B cell (primary cell): ENCODE results near the gene SCFD2. TPM values are rescaled to one million over a fixed set of nuclear protein-coding genes. Genes with fewer than 3 reads are reported as not detected.
"Not testable (repeated sequence)": the region's sequence is repeated elsewhere in the genome, so short reads cannot be mapped to it uniquely, and the experiment has no call there.

Source experiments
- ATAC-seq: fragments of 200-7000 bp; cut with Tn5 transposase; one replicate; pipeline ENCODE4 v1.10.0; 2021; ENCODE audit warnings: low read depth, mild to moderate bottlenecking, moderate number of reproducible peaks, moderate library complexity
- CTCF ChIA-PET: fragments of 350-600 bp; sonication (Branson Sonifier 250); formaldehyde crosslinking; loops from one replicate; lab custom pipeline; 2021; ENCODE audit warnings: antibody characterized with exemption, inconsistent platforms; lab: Charles Lee
- POLR2A ChIA-PET: fragments of 350-600 bp; sonication (Branson Sonifier 250); formaldehyde crosslinking; loops from one replicate; lab custom pipeline; 2021; ENCODE audit warnings: antibody characterized with exemption; lab: Charles Lee
- DNase-seq: peaks from one replicate; pipeline ENCODE4 v3.0.0; 2013
- H2AFZ ChIP-seq: 2 replicates; pipeline ENCODE4 v1.6.1; 2012; ENCODE audit warnings: mild to moderate bottlenecking, low read depth, low read length; ENCODE audit not compliant: insufficient read depth, poor library complexity, severe bottlenecking
- H3K27ac ChIP-seq, 2 donors: 1 replicate in 1 of 2; 2 replicates in 1 of 2; pipeline ENCODE4 v1.5.1; 2012 to 2013; ENCODE audit warnings: low read length in 2 of 2, mild to moderate bottlenecking in 2 of 2, moderate library complexity in 1 of 2
- H3K27me3 ChIP-seq, 4 experiments: fragments of 200-600 bp in 1 of 4; sonication (generic) in 1 of 4; replicated peaks in 1 of 4; 1 replicate in 2 of 4; 2 replicates in 2 of 4; pipeline versions ENCODE4 v1.6.1 to v1.7.0; 2013 to 2016; ENCODE audit warnings: low read length in 3 of 4, mild to moderate bottlenecking in 2 of 4, mixed read lengths in 1 of 4, moderate library complexity in 1 of 4; ENCODE audit not compliant: insufficient read depth in 4 of 4, control insufficient read depth in 3 of 4; ENCODE audit errors: control extremely low read depth in 1 of 4
- H3K36me3 ChIP-seq, 2 experiments: replicated peaks in 1 of 2; 1 replicate in 1 of 2; 2 replicates in 1 of 2; pipeline versions ENCODE4 v1.6.1 to v1.7.1; 2013; ENCODE audit warnings: low read length in 1 of 2; ENCODE audit not compliant: insufficient read depth in 2 of 2, control insufficient read depth in 1 of 2; ENCODE audit errors: control extremely low read depth in 1 of 2, extremely low read depth in 1 of 2
- H3K4me1 ChIP-seq, 2 donors: fragments of 200-600 bp in 1 of 2; sonication (generic) in 1 of 2; 1 replicate in 1 of 2; 2 replicates in 1 of 2; pipeline versions ENCODE4 v1.5.1 to v1.6.1; 2013 to 2017; ENCODE audit warnings: low read length in 2 of 2; ENCODE audit not compliant: control insufficient read depth in 2 of 2, insufficient read depth in 2 of 2
- H3K4me2 ChIP-seq: replicated peaks from 2 replicates; pipeline ENCODE3; 2012; ENCODE audit warnings: mild to moderate bottlenecking, low read depth, low read length; ENCODE audit not compliant: poor library complexity, severe bottlenecking
- H3K4me3 ChIP-seq, 5 experiments: fragments of 200-600 bp in 1 of 5; sonication (generic) in 1 of 5; 1 replicate in 3 of 5; 2 replicates in 2 of 5; pipeline versions ENCODE4 v1.5.1 to v1.7.0; 2011 to 2016; ENCODE audit warnings: low read length in 4 of 5, mild to moderate bottlenecking in 4 of 5, low read depth in 2 of 5, control low read depth in 1 of 5, moderate library complexity in 1 of 5; ENCODE audit not compliant: insufficient read depth in 1 of 5; ENCODE audit errors: control extremely low read depth in 1 of 5, extremely low read depth in 1 of 5
- H3K79me2 ChIP-seq: fragments of 200-600 bp; sonication (generic); one replicate; pipeline ENCODE4 v1.6.0; 2016; ENCODE audit warnings: low read length; ENCODE audit not compliant: control insufficient read depth, insufficient read depth
- H3K9ac ChIP-seq: fragments of 200-600 bp; sonication (generic); 2 replicates; pipeline ENCODE4 v1.6.1; 2017; ENCODE audit warnings: mild to moderate bottlenecking, low read length, moderate library complexity
- H3K9me3 ChIP-seq, 3 donors: one replicate each; pipeline versions ENCODE4 v1.6.1 to v1.7.1; 2013; ENCODE audit warnings: low read length in 2 of 3; ENCODE audit not compliant: control insufficient read depth in 2 of 3, insufficient read depth in 1 of 3; ENCODE audit errors: control extremely low read depth in 1 of 3
- H4K20me1 ChIP-seq: 2 replicates; pipeline ENCODE4 v1.6.0; 2012; ENCODE audit warnings: mild to moderate bottlenecking, low read length; ENCODE audit not compliant: insufficient read depth, control insufficient read depth, poor library complexity, severe bottlenecking
- H3K27ac Mint-ChIP-seq: one replicate; pipeline ENCODE4 v1.8.0; 2021; ENCODE audit warnings: mixed read lengths
- H3K27me3 Mint-ChIP-seq: one replicate; pipeline ENCODE4 v1.8.0; 2021; ENCODE audit warnings: mixed read lengths
- H3K4me1 Mint-ChIP-seq: one replicate; pipeline ENCODE4 v1.8.0; 2021; ENCODE audit warnings: mixed read lengths
- H3K4me3 Mint-ChIP-seq: one replicate; pipeline ENCODE4 v1.8.0; 2021; ENCODE audit warnings: mixed read lengths
- H3K9me3 Mint-ChIP-seq: one replicate; pipeline ENCODE4 v1.8.0; 2022; ENCODE audit warnings: mixed read lengths; ENCODE audit not compliant: insufficient read depth
- EZH2 ChIP-seq: IDR thresholded peaks from 2 replicates; pipeline ENCODE4 v1.6.1; 2012; ENCODE audit warnings: borderline replicate concordance, low read depth, mild to moderate bottlenecking, moderate library complexity, low read length; ENCODE audit not compliant: insufficient read depth, poor library complexity, severe bottlenecking
- WGBS: methylation state at CpG from one replicate; pipeline ENCODE4 v1.1.5; 2013; ENCODE audit warnings: missing lambda C conversion rate; ENCODE audit not compliant: insufficient coverage; 5-methylcytosine and 5-hydroxymethylcytosine counted together
- intact Hi-C: fragments of 100-400 bp; cut with micrococcal nuclease; formaldehyde crosslinking; loops from one replicate; pipeline ENCODE4 v1.10.0; 2022
- polyA plus RNA-seq: library from polyadenylated mRNA; depleted of rRNA; stranded (reverse); fragments of >200 nt; gene quantifications from 2 replicates; pipeline ENCODE4 v1.2.3, GENCODE V29; 2012
- total RNA-seq, 2 donors: library from RNA; stranded (reverse); fragments of 120-200 nt in 1 of 2; gene quantifications; 1 replicate in 1 of 2; 2 replicates in 1 of 2; pipeline versions ENCODE4 v1.2.3 to v1.2.4, GENCODE V29; 2013 to 2022
- TF ChIP-seq, protein P1 (sequence below): fragments of 200-600 bp; IDR thresholded peaks from one replicate; pipeline ENCODE4 v1.8.0; 2022; ENCODE audit warnings: antibody characterized with exemption, mild to moderate bottlenecking

The SCFD2 gene
- total and polyA plus RNA-seq, 2 donors (not counting 1 experiment from before 2014, with no cell fraction given): 12.8 to 20.4 TPM

DNA sequence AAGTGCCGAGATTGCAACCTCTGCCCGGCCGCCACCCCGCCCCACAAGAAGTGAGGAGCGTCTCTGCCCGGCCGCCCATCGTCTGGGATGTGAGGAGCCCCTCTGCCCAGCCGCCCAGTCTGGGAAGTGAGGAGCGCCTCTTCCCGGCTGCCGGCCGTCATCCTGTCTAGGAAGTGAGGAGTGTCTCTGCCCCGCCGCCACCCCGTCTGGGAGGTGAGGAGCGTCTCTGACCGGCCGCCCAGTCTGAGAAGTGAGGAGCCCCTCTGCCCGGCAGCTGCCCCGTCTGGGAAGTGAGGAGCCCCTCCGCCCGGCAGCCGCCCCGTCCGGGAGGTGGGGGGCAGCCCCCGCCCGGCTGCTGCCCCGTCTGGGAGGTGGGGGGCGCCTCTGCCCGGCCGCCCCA is 226.6 kb downstream of the SCFD2 start:
- intact Hi-C loops, H3K36me3 ChIP-seq, H2AFZ ChIP-seq, H3K27me3 Mint-ChIP-seq, CTCF ChIA-PET, H3K9ac ChIP-seq, H3K4me2 ChIP-seq, H4K20me1 ChIP-seq, H3K9me3 Mint-ChIP-seq, H3K4me1 ChIP-seq, DNase-seq, H3K4me3 Mint-ChIP-seq, H3K27me3 ChIP-seq, H3K4me3 ChIP-seq, POLR2A ChIA-PET, H3K9me3 ChIP-seq, H3K79me2 ChIP-seq, H3K27ac ChIP-seq, H3K27ac Mint-ChIP-seq, ATAC-seq, H3K4me1 Mint-ChIP-seq: not testable (repeated sequence)
- 97% methylated on average over 32 of the region's 32 CpGs for WGBS

DNA sequence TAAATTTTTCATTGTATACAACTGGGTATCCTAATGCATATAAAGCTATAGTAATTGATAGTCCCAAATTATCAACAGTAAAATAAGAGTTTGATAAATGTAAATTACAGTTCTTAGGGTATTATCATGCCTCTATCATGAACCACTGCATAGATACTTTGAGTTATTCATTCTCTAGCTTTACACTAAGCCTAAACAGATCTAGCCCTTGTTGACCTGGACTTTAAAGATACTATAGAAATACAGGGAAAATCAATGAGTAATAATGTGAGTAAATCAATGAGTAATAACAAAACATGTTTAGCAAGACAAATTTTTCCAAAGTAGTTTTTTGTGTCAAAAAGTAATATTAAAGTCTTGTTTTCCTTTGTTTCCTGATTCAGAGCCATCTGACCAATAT is 228.4 kb downstream of the SCFD2 start:
- Histone ChIP-seq H4K20me1 (no peaks in the 10 kb centered on the region), H3K4me2 (no peak overlapping the region), H3K9me3 (peaks cover 0 to 8% (median 1%) of the 10 kb centered on the region in 3 donors), H3K4me1 (no peaks in the 10 kb centered on the region), H3K36me3 (peaks cover 0 to 4% of the 10 kb centered on the region in 2 experiments), H3K4me3 (no peak overlapping the region), H3K27ac (no peak overlapping the region), H3K27me3 (no peaks in the 10 kb centered on the region), H3K79me2 (no peaks in the 10 kb centered on the region), H2AFZ (no peak overlapping the region), H3K9ac (no peak overlapping the region)
- Mint-ChIP-seq H3K27ac (no peak overlapping the region), H3K4me1 (no peaks in the 10 kb centered on the region), H3K9me3 (no peaks in the 10 kb centered on the region), H3K27me3 (no peaks in the 10 kb centered on the region), H3K4me3 (no peak overlapping the region)
- no peak for ATAC-seq
- ChIA-PET POLR2A (no interaction called here), CTCF (no interaction called here)
- intact Hi-C loops: no loop called here
- no peak for DNase-seq
- no peak for TF ChIP-seq EZH2
- TF ChIP-seq, protein P1, sequence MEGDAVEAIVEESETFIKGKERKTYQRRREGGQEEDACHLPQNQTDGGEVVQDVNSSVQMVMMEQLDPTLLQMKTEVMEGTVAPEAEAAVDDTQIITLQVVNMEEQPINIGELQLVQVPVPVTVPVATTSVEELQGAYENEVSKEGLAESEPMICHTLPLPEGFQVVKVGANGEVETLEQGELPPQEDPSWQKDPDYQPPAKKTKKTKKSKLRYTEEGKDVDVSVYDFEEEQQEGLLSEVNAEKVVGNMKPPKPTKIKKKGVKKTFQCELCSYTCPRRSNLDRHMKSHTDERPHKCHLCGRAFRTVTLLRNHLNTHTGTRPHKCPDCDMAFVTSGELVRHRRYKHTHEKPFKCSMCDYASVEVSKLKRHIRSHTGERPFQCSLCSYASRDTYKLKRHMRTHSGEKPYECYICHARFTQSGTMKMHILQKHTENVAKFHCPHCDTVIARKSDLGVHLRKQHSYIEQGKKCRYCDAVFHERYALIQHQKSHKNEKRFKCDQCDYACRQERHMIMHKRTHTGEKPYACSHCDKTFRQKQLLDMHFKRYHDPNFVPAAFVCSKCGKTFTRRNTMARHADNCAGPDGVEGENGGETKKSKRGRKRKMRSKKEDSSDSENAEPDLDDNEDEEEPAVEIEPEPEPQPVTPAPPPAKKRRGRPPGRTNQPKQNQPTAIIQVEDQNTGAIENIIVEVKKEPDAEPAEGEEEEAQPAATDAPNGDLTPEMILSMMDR: no peak
